Stimulated activated CD8-positive, alpha-beta memory T cell treated with anti-CD3 and anti-CD28 coated beads, Interleukin-12 subunit alpha, Interleukin-12 subunit beta, amount 100 ng/mL, for 1 hour (primary cell): Measurements from ENCODE around the gene PLAC1.

Experiments used
- DNase-seq: peaks from one replicate; pipeline ENCODE4 v3.0.0-alpha.2; 2020; ENCODE audit warnings: low read depth

The PLAC1 gene

GRCh38 chrX:134543288-134543687 lies 115.0 kb downstream of the PLAC1 start:
- no peak for DNase-seq

GRCh38 chrX:134542485-134542884 lies 115.8 kb downstream of the PLAC1 start:
- DNase-seq: no peak

DNA sequence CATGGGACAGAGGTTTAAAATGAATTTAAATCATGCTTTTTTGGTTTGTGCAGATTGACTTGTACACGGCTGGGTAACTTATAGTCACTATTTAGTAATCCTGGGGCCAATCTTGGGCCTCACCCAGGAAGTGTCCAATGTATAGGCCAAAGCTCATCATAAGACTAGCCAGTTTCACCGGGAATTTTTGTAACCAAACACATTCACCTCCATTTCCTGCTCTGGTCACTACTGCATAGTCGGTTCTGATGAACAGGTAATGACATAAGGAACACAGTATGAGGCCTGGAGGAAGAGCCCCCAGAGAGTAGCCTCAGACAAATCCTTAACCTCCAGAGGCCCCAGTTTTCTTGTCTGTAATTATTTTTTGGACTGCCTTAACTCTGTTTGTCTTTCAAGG lies 116.4 kb downstream of the PLAC1 start:
- no peak for DNase-seq

- DNase-seq: no peak
Measured at GRCh38 chrX:134538316-134538715, 120.0 kb downstream of the PLAC1 start.

GRCh38 chrX:134537179-134537955 lies 120.9 kb downstream of the PLAC1 start:
- DNase-seq: no peak

DNA sequence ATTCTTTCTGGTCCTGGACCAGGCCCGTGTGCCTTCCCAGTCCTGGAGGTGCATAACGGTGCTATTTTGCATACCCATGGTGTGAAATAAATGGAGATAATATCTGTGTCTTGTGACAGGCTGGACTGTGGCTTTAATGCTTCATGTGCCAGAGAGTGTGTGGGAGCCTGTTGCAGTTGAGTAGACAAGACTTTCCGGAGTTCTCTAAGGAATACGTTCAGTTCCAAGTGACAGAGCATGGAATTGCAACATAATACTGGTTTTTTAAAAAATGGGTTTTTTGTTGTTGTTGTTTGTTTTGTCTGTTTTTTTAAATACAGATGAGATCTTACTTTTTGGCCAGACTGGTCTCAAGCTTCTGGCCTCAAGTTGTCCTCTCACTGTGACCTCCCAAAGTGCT lies 124.3 kb downstream of the PLAC1 start:
- DNase-seq: no peak

GRCh38 chrX:134533352-134533751 lies 124.9 kb downstream of the PLAC1 start:
- no peak for DNase-seq

DNA sequence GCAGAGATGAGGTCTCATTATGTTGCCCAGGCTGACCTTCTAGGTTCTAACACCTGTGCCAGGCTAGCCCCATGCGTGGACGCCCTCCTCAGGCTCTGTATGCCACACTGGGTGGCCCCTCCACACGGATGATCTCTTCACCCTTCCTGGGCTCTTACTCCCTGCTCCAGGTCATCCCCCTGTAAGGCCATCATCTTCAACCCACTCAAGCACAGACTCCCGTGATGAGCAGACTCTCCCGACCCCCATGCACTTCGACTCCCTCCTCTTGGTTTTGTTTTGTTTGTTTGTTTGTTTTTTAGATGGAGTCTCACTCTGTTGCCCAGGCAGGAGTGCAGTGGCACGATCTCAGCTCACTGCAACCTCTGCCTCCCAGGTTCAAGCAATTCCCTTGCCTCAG lies 127.4 kb downstream of the PLAC1 start:
- DNase-seq: no peak

DNA sequence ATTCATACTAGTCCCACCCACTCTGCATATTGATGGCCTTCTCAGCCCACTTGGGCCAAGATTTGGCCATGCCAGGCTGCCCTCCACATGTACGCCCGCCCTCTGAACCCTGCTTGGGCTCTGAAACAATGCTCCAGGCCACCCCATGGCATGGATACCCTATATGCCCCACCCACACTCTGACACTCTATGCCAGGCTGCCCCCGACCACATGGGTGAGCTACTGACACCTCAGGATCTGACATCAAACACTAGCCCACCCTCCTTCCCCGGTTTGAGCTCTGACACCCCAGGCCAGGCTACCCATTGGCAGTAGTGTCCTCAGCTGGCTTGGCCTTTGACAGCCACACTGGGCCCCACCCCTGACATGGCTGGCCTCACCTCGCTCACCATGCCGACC lies 128.8 kb downstream of the PLAC1 start:
- DNase-seq: no peak

- DNase-seq: no peak
Measured at GRCh38 chrX:134528960-134529359, 129.3 kb downstream of the PLAC1 start.

GRCh38 chrX:134526399-134526798 lies 131.9 kb downstream of the PLAC1 start:
- no peak for DNase-seq

DNA sequence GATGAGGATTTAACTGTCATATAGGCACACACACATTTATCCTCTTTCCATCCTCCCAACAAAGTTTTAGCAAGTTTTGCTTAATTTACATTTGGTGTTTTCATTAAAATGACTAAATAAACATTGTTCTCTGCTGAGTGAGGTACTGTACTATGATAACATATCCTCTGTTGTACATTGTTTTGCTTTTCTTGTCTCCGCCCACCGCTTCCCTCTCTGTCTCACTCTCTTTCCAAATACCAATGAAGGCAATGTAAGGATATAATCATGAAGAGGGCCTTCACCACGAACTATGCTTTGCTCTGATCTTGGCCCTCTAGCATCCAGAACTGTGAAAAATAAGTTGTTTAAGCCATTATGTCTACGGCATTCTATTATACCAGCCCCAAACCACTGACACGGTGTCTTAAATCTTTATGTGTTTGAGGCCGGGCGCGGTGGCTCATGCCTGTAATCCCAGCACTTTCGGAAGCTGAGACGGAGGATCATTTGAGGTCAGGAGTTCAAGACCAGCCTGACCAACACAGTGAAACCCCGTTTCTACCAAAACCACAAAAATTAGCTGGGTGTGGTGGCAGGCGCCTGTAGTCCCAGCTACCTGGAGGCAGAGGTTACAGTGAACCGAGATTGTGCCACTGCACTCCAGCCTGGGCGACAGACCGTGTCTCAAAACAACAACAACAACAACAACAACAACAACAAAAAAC lies 133.0 kb downstream of the PLAC1 start:
- DNase-seq: no peak

- no peak for DNase-seq
Measured at GRCh38 chrX:134524181-134524580, 134.1 kb downstream of the PLAC1 start.

DNA sequence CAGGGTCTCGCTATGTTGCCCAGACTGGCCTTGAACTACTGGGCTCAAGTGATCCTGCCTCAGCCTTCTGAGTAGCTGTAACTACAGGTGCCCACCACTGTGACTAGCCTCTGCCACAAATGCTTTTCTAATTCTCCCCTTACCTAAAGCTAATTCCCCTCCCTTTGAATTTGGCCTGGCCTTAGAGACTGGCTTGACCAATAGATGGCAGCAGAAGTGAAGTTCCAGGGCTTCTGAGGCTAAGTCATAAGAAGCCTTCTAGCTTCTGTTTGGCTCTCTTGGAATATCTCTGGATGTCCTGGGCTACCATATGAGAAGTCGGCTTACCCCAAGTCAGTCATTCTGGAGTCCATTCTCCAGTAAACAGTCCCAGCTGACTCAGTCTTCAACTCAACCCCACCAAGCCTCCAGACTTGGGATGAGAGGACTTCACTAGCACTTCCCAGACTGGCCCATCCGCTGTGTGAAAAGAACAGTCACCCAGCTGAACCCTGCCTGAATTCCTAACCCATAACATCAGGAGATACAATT lies 137.3 kb downstream of the PLAC1 start:
- no peak for DNase-seq
